H9 (cell line): ENCODE results near the gene IL10RA. TPM values are rescaled to one million over a fixed set of nuclear protein-coding genes. Genes with fewer than 3 reads are reported as not detected.

Experiments
- DNase-seq: peaks from one replicate; pipeline ENCODE4 v3.0.0-alpha.2; 2017
- H2AFZ ChIP-seq: one replicate; pipeline ENCODE4 v1.6.1; 2013; ENCODE audit warnings: mild to moderate bottlenecking, low read length, control low read depth, moderate library complexity
- H2AK5ac ChIP-seq: 2 replicates; pipeline ENCODE4 v1.6.1; 2013; ENCODE audit warnings: low read length, control low read depth, mixed read lengths; ENCODE audit not compliant: insufficient read length
- H2BK120ac ChIP-seq: one replicate; pipeline ENCODE4 v1.6.1; 2013; ENCODE audit warnings: low read depth, mild to moderate bottlenecking, low read length, control low read depth, inconsistent platforms; ENCODE audit not compliant: poor library complexity, severe bottlenecking
- H2BK12ac ChIP-seq: 2 replicates; pipeline ENCODE4 v1.6.1; 2013; ENCODE audit warnings: low read length, control low read depth, mixed read lengths, low read depth; ENCODE audit not compliant: insufficient read length
- H2BK15ac ChIP-seq: 2 replicates; pipeline ENCODE4 v1.6.1; 2013; ENCODE audit warnings: low read depth, low read length, control low read depth
- H2BK20ac ChIP-seq: one replicate; pipeline ENCODE4 v1.6.1; 2013; ENCODE audit warnings: low read depth, mild to moderate bottlenecking, low read length, control low read depth, inconsistent platforms; ENCODE audit not compliant: poor library complexity, severe bottlenecking
- H2BK5ac ChIP-seq: 2 replicates; pipeline ENCODE4 v1.6.1; 2013; ENCODE audit warnings: low read length, control low read depth, mixed read lengths; ENCODE audit not compliant: insufficient read length
- H3K14ac ChIP-seq: 2 replicates; pipeline ENCODE4 v1.6.1; 2013; ENCODE audit warnings: low read length, control low read depth; ENCODE audit not compliant: insufficient read depth
- H3K18ac ChIP-seq: 2 replicates; pipeline ENCODE4 v1.6.1; 2013; ENCODE audit warnings: low read depth, mild to moderate bottlenecking, mixed read lengths, low read length, control low read depth; ENCODE audit not compliant: insufficient read length
- H3K23ac ChIP-seq: 2 replicates; pipeline ENCODE4 v1.6.1; 2013; ENCODE audit warnings: low read length, control low read depth, mixed read lengths, low read depth; ENCODE audit not compliant: insufficient read length
- H3K23me2 ChIP-seq: 2 replicates; pipeline ENCODE4 v1.6.1; 2013; ENCODE audit warnings: low read depth, mild to moderate bottlenecking, mixed read lengths, low read length, control low read depth; ENCODE audit not compliant: insufficient read length, poor library complexity, severe bottlenecking
- H3K27ac ChIP-seq: 2 replicates; pipeline ENCODE4 v1.5.1; 2013; ENCODE audit warnings: low read length, control low read depth, mixed read lengths, low read depth; ENCODE audit not compliant: insufficient read length
- H3K27me3 ChIP-seq: 2 replicates; pipeline ENCODE4 v1.6.1; 2013; ENCODE audit warnings: low read length, control low read depth, inconsistent platforms; ENCODE audit not compliant: insufficient read depth
- H3K4ac ChIP-seq: 2 replicates; pipeline ENCODE4 v1.6.1; 2013; ENCODE audit warnings: low read depth, mild to moderate bottlenecking, control low read depth, inconsistent platforms, low read length, moderate library complexity
- H3K4me1 ChIP-seq: 2 replicates; pipeline ENCODE4 v1.6.1; 2013; ENCODE audit warnings: low read length, control low read depth, inconsistent platforms; ENCODE audit not compliant: insufficient read depth
- H3K4me2 ChIP-seq: 2 replicates; pipeline ENCODE4 v1.6.1; 2013; ENCODE audit warnings: low read length, control low read depth, mixed read lengths; ENCODE audit not compliant: insufficient read length, insufficient read depth
- H3K56ac ChIP-seq: 2 replicates; pipeline ENCODE4 v1.6.1; 2013; ENCODE audit warnings: low read depth, mild to moderate bottlenecking, mixed read lengths, low read length, control low read depth; ENCODE audit not compliant: insufficient read length
- H3K79me1 ChIP-seq: 2 replicates; pipeline ENCODE4 v1.6.1; 2013; ENCODE audit warnings: low read depth, mild to moderate bottlenecking, moderate library complexity, low read length, control low read depth, inconsistent platforms; ENCODE audit not compliant: insufficient read depth, poor library complexity, severe bottlenecking
- H3K79me2 ChIP-seq: 2 replicates; pipeline ENCODE4 v1.6.1; 2013; ENCODE audit warnings: low read length, control low read depth, inconsistent platforms; ENCODE audit not compliant: insufficient read depth
- H3K9ac ChIP-seq: 2 replicates; pipeline ENCODE4 v1.6.1; 2013; ENCODE audit warnings: low read length, control low read depth, mixed read lengths; ENCODE audit not compliant: insufficient read length; ENCODE audit errors: extremely low read depth
- H3K9me3 ChIP-seq: one replicate; pipeline ENCODE4 v1.6.1; 2013; ENCODE audit warnings: low read depth, low read length, inconsistent platforms; ENCODE audit not compliant: control insufficient read depth
- H3T11ph ChIP-seq: one replicate; pipeline ENCODE4 v1.6.1; 2013; ENCODE audit warnings: mild to moderate bottlenecking, low read length, control low read depth, inconsistent platforms
- H4K20me1 ChIP-seq: one replicate; pipeline ENCODE4 v1.6.1; 2013; ENCODE audit not compliant: control insufficient read depth, insufficient read length, insufficient read depth
- H4K5ac ChIP-seq: 2 replicates; pipeline ENCODE4 v1.6.1; 2013; ENCODE audit warnings: low read depth, mild to moderate bottlenecking, mixed read lengths, low read length, control low read depth; ENCODE audit not compliant: insufficient read length
- H4K8ac ChIP-seq: replicated peaks from 2 replicates; pipeline ENCODE4 v1.6.1; 2013; ENCODE audit warnings: low read length, control low read depth, mixed read lengths, low read depth; ENCODE audit not compliant: insufficient read length
- H4K91ac ChIP-seq: 2 replicates; pipeline ENCODE4 v1.6.1; 2013; ENCODE audit warnings: low read depth, mild to moderate bottlenecking, moderate library complexity, mixed read lengths, low read length, control low read depth; ENCODE audit not compliant: insufficient read length
- H3K27ac Mint-ChIP-seq, 3 experiments: 2 replicates in 2 of 3; 3 replicates in 1 of 3; pipeline ENCODE4 v1.8.0; 2020 to 2021; ENCODE audit warnings: mixed read lengths in 3 of 3, mild to moderate bottlenecking in 1 of 3, moderate library complexity in 1 of 3
- H3K27me3 Mint-ChIP-seq: 2 replicates; pipeline ENCODE4 v1.8.0; 2021; ENCODE audit warnings: low read depth, mild to moderate bottlenecking, moderate library complexity, mixed read lengths
- H3K36me3 Mint-ChIP-seq, 3 experiments: 2 replicates in 2 of 3; 3 replicates in 1 of 3; pipeline ENCODE4 v1.8.0; 2020 to 2021; ENCODE audit warnings: low read depth in 3 of 3, mixed read lengths in 3 of 3; ENCODE audit not compliant: insufficient read depth in 1 of 3
- H3K4me1 Mint-ChIP-seq, 2 experiments: 2 replicates each; pipeline ENCODE4 v1.8.0; 2020; ENCODE audit warnings: mixed read lengths in 2 of 2
- H3K4me3 Mint-ChIP-seq, 2 experiments: 2 replicates in 1 of 2; 3 replicates in 1 of 2; pipeline ENCODE4 v1.8.0; 2020 to 2021; ENCODE audit warnings: mild to moderate bottlenecking in 2 of 2, mixed read lengths in 2 of 2, moderate library complexity in 1 of 2
- H3K9me3 Mint-ChIP-seq, 2 experiments: 2 replicates in 1 of 2; 3 replicates in 1 of 2; pipeline ENCODE4 v1.8.0; 2020; ENCODE audit warnings: mild to moderate bottlenecking in 2 of 2, mixed read lengths in 2 of 2, moderate library complexity in 1 of 2
- whole genome bisulfite sequencing: extraction: QIAGEN DNeasy Blood & Tissue Kit; methylation state at CpG from one replicate; pipeline ENCODE4 v1.1.7; 2013; ENCODE audit warnings: missing lambda C conversion rate, low lambda C conversion rate, mixed read lengths; ENCODE audit not compliant: insufficient read length; ENCODE audit errors: extremely low coverage; 5-methylcytosine and 5-hydroxymethylcytosine counted together
- total RNA-seq: library from RNA; stranded (reverse); gene quantifications from 2 replicates; pipeline ENCODE4 v1.2.1, GENCODE V29; 2021
- TF ChIP-seq, protein P1 (sequence below): fragments of 200-600 bp; sonication (generic); conservative IDR thresholded peaks from 3 replicates; pipeline ENCODE4 v1.8.0; 2021; ENCODE audit warnings: antibody characterized with exemption, mild to moderate bottlenecking

Gene IL10RA
- total RNA-seq, 1 experiment from 2014 or later, result not detected

DNA sequence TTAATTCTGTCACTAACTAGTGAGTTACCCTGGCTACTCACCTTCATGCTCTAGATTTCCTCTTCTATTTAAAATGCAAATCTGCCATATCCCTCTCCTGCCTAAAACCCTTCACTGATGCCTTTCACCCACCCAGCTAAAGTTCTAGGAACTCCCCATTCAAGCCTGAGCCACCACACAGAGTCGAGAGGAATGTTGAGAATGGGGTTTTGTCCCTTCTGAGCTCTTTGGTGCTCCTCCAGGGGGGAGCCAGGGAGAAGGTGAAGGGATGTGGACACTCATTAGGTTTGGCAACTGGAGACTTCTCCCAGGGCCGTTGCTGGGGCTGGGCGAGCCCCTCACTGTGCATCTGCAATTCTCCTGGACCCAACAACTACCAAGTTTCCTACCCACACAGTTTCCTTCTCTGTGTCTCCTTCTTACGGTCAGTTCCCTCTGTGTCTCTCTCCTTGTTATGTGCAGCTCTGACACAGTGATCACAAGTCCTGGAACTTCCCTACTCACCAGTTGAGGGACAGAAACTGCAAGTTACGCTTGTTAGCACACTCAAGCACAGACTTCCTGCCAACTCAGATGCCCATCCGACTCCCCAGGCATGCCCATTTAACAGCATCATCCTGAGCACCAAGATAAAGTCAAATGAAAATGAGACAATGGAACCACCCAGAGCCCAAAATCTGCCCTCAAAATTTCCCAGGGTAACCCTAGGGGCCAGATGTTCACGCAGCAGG lies 6.5 kb upstream of the IL10RA start:
- TF ChIP-seq, protein P1, sequence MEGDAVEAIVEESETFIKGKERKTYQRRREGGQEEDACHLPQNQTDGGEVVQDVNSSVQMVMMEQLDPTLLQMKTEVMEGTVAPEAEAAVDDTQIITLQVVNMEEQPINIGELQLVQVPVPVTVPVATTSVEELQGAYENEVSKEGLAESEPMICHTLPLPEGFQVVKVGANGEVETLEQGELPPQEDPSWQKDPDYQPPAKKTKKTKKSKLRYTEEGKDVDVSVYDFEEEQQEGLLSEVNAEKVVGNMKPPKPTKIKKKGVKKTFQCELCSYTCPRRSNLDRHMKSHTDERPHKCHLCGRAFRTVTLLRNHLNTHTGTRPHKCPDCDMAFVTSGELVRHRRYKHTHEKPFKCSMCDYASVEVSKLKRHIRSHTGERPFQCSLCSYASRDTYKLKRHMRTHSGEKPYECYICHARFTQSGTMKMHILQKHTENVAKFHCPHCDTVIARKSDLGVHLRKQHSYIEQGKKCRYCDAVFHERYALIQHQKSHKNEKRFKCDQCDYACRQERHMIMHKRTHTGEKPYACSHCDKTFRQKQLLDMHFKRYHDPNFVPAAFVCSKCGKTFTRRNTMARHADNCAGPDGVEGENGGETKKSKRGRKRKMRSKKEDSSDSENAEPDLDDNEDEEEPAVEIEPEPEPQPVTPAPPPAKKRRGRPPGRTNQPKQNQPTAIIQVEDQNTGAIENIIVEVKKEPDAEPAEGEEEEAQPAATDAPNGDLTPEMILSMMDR, result no peak
- Histone ChIP-seq H3K14ac (no peak overlapping the region), H3K56ac (no peak overlapping the region), H3T11ph (no peak overlapping the region), H3K27me3 (no peaks in the 10 kb centered on the region; the same call in 1 of the 2 replicates), H4K5ac (no peak overlapping the region), H3K4me1 (no peaks in the 10 kb centered on the region; the same call in 1 of the 2 replicates), H4K8ac (no peak overlapping the region), H3K23me2 (no peaks in the 10 kb centered on the region), H2BK120ac (no peak overlapping the region), H3K23ac (no peak overlapping the region), H2BK15ac (no peak overlapping the region), H4K20me1 (no peaks in the 10 kb centered on the region), H3K18ac (no peak overlapping the region), H3K4ac (no peak overlapping the region), H3K4me2 (no peak overlapping the region), H3K79me1 (no peaks in the 10 kb centered on the region), H2BK12ac (no peak overlapping the region), H3K9ac (no peak overlapping the region), H3K9me3 (no peaks in the 10 kb centered on the region), H3K27ac (no peak overlapping the region), H2AK5ac (no peak overlapping the region), H2BK20ac (no peak overlapping the region), H2BK5ac (no peak overlapping the region), H3K79me2 (no peaks in the 10 kb centered on the region), H4K91ac (no peak overlapping the region), H2AFZ (no peak overlapping the region)
- WGBS, result no CpG with 5 or more reads among the region's 7 CpGs
- Mint-ChIP-seq H3K36me3 (no peaks in the 10 kb centered on the region; a peak in 1 of 7 replicates), H3K27me3 (peaks cover 29% of the 10 kb centered on the region), H3K9me3 (peaks cover 0 to 4% of the 10 kb centered on the region in 2 experiments; a peak in 1 of 5 replicates), H3K27ac (no peak overlapping the region; a peak in 1 of 7 replicates), H3K4me3 (no peak overlapping the region), H3K4me1 (peaks cover 6 to 11% of the 10 kb centered on the region in 2 experiments)
- DNase-seq, result no peak
